Ishikawa (cell line): ENCODE results near the gene MAP3K4.

ENCODE experiments used
- CEBPB ChIP-seq: IDR thresholded peaks from 2 replicates; pipeline ENCODE4 v1.6.1; 2012
- CREB1 ChIP-seq: IDR thresholded peaks from 2 replicates; pipeline ENCODE4 v1.6.1; 2012; ENCODE audit warnings: low read depth
- EGR1 ChIP-seq: IDR thresholded peaks from 2 replicates; pipeline ENCODE4 v1.6.1; 2012
- EP300 ChIP-seq: IDR thresholded peaks from 2 replicates; pipeline ENCODE4 v1.6.1; 2012; ENCODE audit warnings: borderline replicate concordance
- FOXM1 ChIP-seq: IDR thresholded peaks from 2 replicates; pipeline ENCODE4 v1.6.1; 2012; ENCODE audit warnings: low read depth, borderline replicate concordance
- NFIC ChIP-seq: IDR thresholded peaks from 2 replicates; pipeline ENCODE4 v1.6.1; 2012
- RAD21 ChIP-seq: IDR thresholded peaks from 2 replicates; pipeline ENCODE4 v1.6.1; 2012; ENCODE audit warnings: low read depth
- TAF1 ChIP-seq: IDR thresholded peaks from 2 replicates; pipeline ENCODE4 v1.6.1; 2012; ENCODE audit warnings: low read depth, mild to moderate bottlenecking
- TCF12 ChIP-seq: IDR thresholded peaks from 2 replicates; pipeline ENCODE4 v1.6.1; 2012; ENCODE audit warnings: low read depth
- TEAD4 ChIP-seq: IDR thresholded peaks from 2 replicates; pipeline ENCODE4 v1.6.1; 2012
- YY1 ChIP-seq: IDR thresholded peaks from 2 replicates; pipeline ENCODE4 v1.6.1; 2012; ENCODE audit warnings: low read depth
- ZBTB7A ChIP-seq: IDR thresholded peaks from 2 replicates; pipeline ENCODE4 v1.6.1; 2012; ENCODE audit warnings: low read depth
- TF ChIP-seq, protein P1 (sequence below): IDR thresholded peaks from 2 replicates; pipeline ENCODE4 v1.6.1; 2012
- TF ChIP-seq, protein P2 (sequence below): IDR thresholded peaks from 2 replicates; pipeline ENCODE4 v1.6.1; 2012
- TF ChIP-seq, protein P3 (sequence below): IDR thresholded peaks from 2 replicates; pipeline ENCODE4 v1.6.1; 2012; ENCODE audit warnings: low read depth, mild to moderate bottlenecking

Gene MAP3K4

DNA sequence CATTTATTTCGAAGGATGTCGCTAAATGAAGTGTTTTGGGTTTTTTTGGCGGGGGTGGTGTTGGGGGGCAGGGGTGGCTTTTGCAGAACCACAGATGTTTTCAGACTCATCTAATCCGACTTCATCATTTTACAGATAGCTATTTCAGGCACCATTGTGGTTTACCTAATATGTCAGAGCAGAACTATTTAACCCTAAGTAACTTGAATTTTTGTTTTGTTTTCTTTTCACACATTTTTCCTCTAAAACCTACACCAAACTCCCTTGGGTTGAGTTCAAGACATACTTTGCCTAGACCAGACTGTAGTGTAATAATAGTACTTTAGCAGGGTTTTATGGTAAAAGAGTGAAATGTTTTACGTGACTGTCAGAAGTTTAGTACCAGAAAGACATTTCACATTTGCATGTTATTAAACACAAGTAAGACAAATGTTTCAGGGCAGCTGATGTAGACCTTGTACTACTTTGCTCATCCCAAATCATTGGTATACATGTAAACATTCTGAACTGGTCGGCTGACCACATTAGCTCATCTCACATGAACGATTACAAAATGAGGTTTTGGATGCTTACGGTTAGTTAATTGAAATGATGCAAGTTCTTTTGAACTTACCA lies 37.7 kb downstream of the MAP3K4 start:
- no peak for TF ChIP-seq RAD21
- TF ChIP-seq, protein P1, sequence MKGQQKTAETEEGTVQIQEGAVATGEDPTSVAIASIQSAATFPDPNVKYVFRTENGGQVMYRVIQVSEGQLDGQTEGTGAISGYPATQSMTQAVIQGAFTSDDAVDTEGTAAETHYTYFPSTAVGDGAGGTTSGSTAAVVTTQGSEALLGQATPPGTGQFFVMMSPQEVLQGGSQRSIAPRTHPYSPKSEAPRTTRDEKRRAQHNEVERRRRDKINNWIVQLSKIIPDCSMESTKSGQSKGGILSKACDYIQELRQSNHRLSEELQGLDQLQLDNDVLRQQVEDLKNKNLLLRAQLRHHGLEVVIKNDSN: no peak
- TF ChIP-seq ZBTB7A: no peak
- TF ChIP-seq CEBPB: no peak
- TF ChIP-seq EGR1: no peak

DNA sequence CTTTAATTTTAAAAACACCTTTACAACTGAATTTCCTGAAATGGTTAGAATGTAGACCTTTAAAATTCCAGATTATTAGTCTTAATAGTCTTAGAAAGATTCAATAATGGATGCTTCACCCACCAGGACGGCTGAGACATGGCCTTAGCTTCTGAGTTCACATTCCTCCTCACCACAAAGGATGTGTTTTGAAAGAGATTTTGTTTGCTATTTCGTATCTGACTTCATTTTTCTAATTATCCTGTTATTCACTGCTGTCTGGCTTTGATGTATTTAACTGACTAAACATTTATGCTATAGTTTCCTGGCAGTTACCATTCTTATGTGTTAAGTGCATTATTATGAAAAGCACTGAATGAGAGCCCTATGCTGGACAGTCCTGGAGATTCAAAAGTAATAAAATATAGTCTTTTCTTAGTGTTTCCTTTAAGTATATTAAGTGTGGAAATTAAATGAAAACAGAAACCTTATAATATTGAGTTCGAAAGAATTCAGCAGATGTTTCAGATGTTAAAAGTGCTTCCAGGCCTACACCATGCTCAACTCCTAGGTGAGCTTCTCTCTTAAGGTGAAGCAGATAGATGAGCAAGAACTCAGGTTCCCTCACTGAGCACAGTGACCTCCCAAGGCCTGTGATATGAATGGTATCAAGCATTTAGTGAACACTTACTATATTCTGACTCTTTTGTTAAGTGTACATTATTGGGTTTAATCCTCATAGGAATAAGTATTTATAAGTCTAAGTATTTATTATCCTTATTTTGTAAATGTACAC lies 40.3 kb downstream of the MAP3K4 start:
- no peak for TF ChIP-seq TAF1
- TF ChIP-seq FOXM1: no peak
- no peak for TF ChIP-seq NFIC
- TF ChIP-seq, protein P2, sequence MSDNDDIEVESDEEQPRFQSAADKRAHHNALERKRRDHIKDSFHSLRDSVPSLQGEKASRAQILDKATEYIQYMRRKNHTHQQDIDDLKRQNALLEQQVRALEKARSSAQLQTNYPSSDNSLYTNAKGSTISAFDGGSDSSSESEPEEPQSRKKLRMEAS: no peak
- no peak for TF ChIP-seq ZBTB7A
- TF ChIP-seq TEAD4: no peak
- TF ChIP-seq, protein P1: no peak
- TF ChIP-seq CREB1: no peak
- no peak for TF ChIP-seq TCF12
- TF ChIP-seq YY1: no peak
- no peak for TF ChIP-seq EP300
- no peak for TF ChIP-seq CEBPB
- no peak for TF ChIP-seq EGR1
- TF ChIP-seq, protein P3, sequence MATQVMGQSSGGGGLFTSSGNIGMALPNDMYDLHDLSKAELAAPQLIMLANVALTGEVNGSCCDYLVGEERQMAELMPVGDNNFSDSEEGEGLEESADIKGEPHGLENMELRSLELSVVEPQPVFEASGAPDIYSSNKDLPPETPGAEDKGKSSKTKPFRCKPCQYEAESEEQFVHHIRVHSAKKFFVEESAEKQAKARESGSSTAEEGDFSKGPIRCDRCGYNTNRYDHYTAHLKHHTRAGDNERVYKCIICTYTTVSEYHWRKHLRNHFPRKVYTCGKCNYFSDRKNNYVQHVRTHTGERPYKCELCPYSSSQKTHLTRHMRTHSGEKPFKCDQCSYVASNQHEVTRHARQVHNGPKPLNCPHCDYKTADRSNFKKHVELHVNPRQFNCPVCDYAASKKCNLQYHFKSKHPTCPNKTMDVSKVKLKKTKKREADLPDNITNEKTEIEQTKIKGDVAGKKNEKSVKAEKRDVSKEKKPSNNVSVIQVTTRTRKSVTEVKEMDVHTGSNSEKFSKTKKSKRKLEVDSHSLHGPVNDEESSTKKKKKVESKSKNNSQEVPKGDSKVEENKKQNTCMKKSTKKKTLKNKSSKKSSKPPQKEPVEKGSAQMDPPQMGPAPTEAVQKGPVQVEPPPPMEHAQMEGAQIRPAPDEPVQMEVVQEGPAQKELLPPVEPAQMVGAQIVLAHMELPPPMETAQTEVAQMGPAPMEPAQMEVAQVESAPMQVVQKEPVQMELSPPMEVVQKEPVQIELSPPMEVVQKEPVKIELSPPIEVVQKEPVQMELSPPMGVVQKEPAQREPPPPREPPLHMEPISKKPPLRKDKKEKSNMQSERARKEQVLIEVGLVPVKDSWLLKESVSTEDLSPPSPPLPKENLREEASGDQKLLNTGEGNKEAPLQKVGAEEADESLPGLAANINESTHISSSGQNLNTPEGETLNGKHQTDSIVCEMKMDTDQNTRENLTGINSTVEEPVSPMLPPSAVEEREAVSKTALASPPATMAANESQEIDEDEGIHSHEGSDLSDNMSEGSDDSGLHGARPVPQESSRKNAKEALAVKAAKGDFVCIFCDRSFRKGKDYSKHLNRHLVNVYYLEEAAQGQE: no peak

DNA sequence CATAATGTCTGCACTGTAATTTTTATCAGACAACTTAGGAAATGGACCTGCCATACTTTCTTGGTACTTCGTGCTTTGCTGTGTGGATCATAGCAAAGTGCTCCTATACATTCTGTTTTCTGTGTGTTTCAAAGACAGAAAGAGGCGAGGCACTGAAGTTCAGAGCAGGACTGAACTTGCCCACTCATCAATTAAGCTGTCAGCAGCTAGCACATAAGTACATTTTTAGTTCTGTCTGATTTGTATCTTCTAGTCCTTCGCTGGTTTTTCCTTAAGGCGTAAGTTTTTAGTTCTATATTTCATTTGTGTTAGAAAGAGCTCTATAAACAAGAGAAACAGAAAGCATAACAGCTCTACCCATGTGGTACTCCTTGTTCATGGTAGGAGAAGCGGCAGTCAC lies 42.1 kb downstream of the MAP3K4 start:
- no peak for TF ChIP-seq FOXM1
- no peak for TF ChIP-seq RAD21
- no peak for TF ChIP-seq EP300
- no peak for TF ChIP-seq EGR1
- no peak for TF ChIP-seq CREB1
- no peak for TF ChIP-seq TCF12
- TF ChIP-seq CEBPB: no peak
- TF ChIP-seq NFIC: no peak
- no peak for TF ChIP-seq ZBTB7A
- TF ChIP-seq, protein P1: no peak
- TF ChIP-seq, protein P3: no peak
- TF ChIP-seq TAF1: no peak
- no peak for TF ChIP-seq YY1
- TF ChIP-seq TEAD4: no peak
- TF ChIP-seq, protein P2: no peak

DNA sequence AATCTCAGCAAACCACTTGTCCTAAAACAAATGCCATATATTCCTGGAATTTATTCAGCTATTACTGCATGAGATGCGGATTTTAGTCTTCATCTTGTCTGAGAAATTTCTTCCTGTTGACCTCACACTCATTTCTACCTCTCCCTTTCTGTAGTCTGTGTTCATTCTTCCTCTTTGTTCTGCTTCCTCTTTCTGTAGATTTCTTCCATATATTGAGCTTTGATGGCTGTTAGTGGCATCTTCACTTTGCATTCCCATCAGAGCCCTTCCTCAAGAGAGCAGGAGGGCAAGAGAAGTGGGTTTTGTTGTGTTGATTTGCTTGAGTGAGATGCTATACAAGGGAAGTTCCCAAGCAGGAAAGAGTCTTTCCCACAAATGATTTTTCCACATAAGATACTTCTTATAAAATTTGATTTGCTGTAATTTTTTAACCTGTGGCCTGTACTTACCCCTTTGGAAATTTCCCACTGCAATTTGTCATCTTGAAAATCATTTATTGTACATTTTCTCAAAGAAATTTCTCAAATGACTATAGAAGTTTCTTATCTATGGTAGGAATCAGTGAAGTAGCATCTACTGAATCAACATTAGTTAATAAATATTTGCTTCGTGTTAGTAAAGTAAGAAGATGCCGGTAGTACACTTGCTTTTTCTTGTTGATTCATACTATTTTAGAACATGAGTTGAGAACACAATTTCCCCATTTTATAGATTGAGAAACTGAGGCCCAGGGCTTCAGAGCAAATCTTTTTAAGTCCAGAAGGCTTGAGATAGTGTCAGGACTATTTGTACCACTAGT lies 43.8 kb downstream of the MAP3K4 start:
- TF ChIP-seq TEAD4 (no peak), FOXM1 (no peak), YY1 (no peak), TCF12 (no peak), CREB1 (no peak), CEBPB (no peak), EP300 (no peak)
- TF ChIP-seq, protein P1: no peak
